Medulla oblongata (tissue), 1 donor: ENCODE results near the gene TUFM.
"Not testable (repeated sequence)": the region's sequence is repeated elsewhere in the genome, so short reads cannot be mapped to it uniquely, and the experiment has no call there.

ENCODE experiments used
- DNase-seq: peaks from one replicate; pipeline ENCODE4 v3.0.0-alpha.2; 2015; ENCODE audit errors: extremely low spot score

Gene TUFM

GRCh38 chr16:28846080-28846932 is at the start of gene TUFM:
Gene TUFM (minus strand): TSS chr16:28846348. CDS start chr16:28846269, 79 bp downstream.
- DNase-seq = peak; percentile 99

- DNase-seq = no peak
Measured at GRCh38 chr16:28895609-28896008, 49.5 kb upstream of the TUFM start.

GRCh38 chr16:28893291-28893690 is 47.1 kb upstream of the TUFM start:
- DNase-seq = no peak

- DNase-seq = no peak
Measured at GRCh38 chr16:28891964-28892890, 46.1 kb upstream of the TUFM start.

GRCh38 chr16:28890355-28890754 is 44.2 kb upstream of the TUFM start:
- not testable (repeated sequence) for DNase-seq

GRCh38 chr16:28886945-28887344 is 40.8 kb upstream of the TUFM start:
- no peak for DNase-seq

- DNase-seq = no peak
Measured at GRCh38 chr16:28884045-28884444, 37.9 kb upstream of the TUFM start.

GRCh38 chr16:28883221-28883996 is 37.3 kb upstream of the TUFM start:
- DNase-seq = no peak

- no peak for DNase-seq
Measured at GRCh38 chr16:28882551-28883160, 36.5 kb upstream of the TUFM start.

GRCh38 chr16:28881565-28881964 is 35.4 kb upstream of the TUFM start:
- not testable (repeated sequence) for DNase-seq

GRCh38 chr16:28880955-28881354 is 34.8 kb upstream of the TUFM start:
- no peak for DNase-seq

- DNase-seq = no peak
Measured at GRCh38 chr16:28880589-28880915, 34.4 kb upstream of the TUFM start.

GRCh38 chr16:28879841-28880588 is 33.9 kb upstream of the TUFM start:
- peak; percentile 90 for DNase-seq

GRCh38 chr16:28879261-28879840 is 33.2 kb upstream of the TUFM start:
- no peak for DNase-seq

GRCh38 chr16:28878083-28878926 is 32.2 kb upstream of the TUFM start, which contains the start of gene ATP2A1:
Gene ATP2A1 (plus strand): TSS chr16:28878488. CDS start chr16:28878672, 184 bp downstream.
- no peak for DNase-seq

GRCh38 chr16:28877655-28878000 is 31.5 kb upstream of the TUFM start:
- DNase-seq = no peak

GRCh38 chr16:28876973-28877654 is 31.0 kb upstream of the TUFM start:
- no peak for DNase-seq

GRCh38 chr16:28876019-28876659 is 30.0 kb upstream of the TUFM start:
- DNase-seq = no peak
